ENCODE data around the gene NR2C2.

NR2C2 gene

DNA sequence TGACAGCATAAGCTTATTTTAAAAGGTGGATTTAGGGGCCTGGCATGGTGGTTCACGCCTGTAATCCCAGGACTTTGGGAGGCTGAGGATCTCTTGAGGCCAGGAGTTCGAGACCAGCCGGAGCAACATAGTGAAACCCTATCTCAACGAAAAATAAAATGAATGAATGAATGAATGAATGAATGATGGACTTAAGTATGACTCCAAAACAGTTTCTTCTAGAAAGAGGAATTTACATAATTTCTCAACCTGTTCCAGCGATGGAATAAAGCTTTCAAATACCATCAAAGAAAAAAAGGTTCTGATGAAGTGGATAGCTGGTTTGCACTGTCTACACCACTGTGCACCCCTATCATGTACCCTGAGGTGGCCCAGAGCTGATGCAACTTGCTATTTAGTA is 20.1 kb upstream of the NR2C2 start:
- no peak overlapping the region for H3K27ac Mint-ChIP-seq
- no peaks in the 10 kb centered on the region for H3K27me3 Mint-ChIP-seq
- no peak overlapping the region for H3K4me3 Mint-ChIP-seq
- H3K4me1 Mint-ChIP-seq (ENCODE audit: low read depth in 2 of 2) = no peaks in the 10 kb centered on the region
- no peaks in the 10 kb centered on the region for H3K36me3 Mint-ChIP-seq (ENCODE audit: insufficient read depth)
- H3K9me3 Mint-ChIP-seq = no peaks in the 10 kb centered on the region
- ATAC-seq (replicated peaks) (no peak), DNase-seq (no peak)

DNA sequence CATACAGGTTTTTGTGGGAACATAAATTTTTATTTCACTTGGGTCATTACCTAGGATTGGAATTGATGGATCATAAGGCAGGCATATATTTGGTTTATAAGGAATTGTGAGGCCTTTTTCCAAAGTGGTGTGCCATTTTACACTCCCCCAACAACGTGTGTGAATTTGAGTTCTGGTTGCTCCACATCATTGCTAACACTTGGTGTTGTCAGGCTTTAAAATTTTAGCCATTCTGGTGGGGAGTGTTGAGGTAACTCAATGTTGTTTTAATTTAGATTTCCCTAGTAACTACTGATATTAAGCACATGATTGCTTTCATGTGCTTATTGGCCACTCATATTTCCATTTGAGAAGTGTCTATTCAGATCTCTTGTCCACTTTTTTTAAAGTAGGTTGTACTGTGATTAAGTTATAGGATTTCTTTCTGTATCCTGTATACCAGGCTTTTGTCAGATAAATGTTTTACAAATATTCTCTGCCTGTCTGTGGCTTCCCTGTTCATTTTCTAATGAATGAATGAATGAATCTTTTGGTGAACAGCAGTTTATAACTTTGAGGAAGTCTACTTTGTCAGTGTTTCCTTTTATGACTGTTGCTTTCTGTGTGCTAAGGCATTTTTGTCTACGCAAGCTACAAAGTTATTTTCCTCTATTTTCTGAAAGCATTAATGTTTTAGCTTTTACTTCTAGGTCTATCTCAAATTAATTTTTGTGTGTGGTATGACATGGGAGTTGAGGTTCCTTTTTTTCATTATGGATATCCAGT is 17.9 kb upstream of the NR2C2 start:
- DNase-seq (no peak), ATAC-seq (replicated peaks) (no peak)
- Mint-ChIP-seq H3K4me3 (no peak overlapping the region), H3K4me1 (ENCODE audit: low read depth in 2 of 2) (no peaks in the 10 kb centered on the region), H3K9me3 (no peaks in the 10 kb centered on the region), H3K27ac (no peak overlapping the region), H3K27me3 (no peaks in the 10 kb centered on the region), H3K36me3 (ENCODE audit: insufficient read depth) (no peaks in the 10 kb centered on the region)

DNA sequence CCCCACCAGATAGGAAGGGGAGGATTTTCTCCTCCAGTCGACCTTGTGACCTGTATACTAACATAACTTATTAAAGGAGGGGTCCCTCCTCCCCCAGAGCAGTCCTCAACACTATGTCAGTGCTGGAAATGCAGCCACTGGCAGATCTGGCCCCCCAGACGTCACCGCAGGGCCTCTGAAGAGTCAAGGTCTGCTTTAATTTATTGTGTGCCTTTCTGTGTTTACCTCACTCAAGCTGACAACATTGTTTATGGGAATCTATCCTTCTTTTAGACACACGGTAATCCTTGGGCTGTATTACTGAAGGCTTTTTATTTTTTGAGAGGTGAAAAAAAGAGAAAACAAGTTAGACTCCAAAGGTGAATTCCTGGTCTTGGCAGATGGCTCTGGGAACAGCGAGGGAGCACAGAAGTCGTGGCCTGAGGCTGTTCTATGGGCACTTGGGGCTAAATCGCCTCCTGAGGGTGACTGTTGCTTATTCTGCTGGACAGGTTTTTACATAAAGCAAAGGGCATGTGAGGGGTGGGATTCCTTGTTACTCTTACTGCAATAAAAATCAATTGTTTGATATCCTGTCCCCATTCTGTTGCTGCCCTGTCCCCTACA is 13.5 kb upstream of the NR2C2 start:
- Mint-ChIP-seq H3K9me3 (no peaks in the 10 kb centered on the region), H3K4me3 (no peak overlapping the region), H3K4me1 (ENCODE audit: low read depth in 2 of 2) (no peaks in the 10 kb centered on the region), H3K36me3 (ENCODE audit: insufficient read depth) (no peaks in the 10 kb centered on the region), H3K27me3 (no peaks in the 10 kb centered on the region), H3K27ac (no peak overlapping the region)
- ATAC-seq (replicated peaks) = no peak
- no peak for DNase-seq

DNA sequence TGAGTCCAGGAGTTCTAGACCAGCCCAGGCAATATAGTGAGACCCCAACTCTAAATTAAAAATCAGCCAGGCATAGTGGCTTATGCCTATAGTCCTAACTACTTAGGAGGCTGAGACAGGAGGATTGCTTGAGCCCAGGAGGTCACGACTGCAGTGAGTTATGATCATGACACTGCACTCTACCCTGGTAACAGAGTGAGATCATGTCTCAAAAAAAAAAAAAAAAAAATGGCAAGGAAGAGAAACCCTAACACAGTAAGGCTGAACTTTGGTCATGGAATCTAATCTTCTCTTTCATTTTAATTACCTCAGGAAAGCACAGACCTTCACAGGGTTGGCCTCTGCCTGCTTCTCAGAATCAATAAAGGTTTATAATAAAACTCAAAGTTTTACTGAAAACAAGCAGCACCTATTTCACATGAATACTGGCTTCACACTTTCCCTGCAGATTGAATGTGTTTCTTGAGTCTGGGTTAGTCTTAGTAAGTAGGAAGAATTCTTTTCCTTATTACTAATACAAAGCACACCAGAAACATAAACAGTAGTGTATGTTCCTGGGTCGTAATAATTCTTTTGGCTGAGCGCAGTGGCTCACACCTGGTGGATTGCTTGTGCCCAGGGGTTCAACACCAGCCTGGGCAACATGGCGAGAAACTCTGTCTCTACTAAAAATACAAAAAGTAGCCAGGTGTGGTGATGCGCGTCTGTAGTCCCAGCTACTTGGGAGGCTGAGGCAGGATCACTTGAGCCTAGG is 11.6 kb upstream of the NR2C2 start:
- Mint-ChIP-seq H3K36me3 (ENCODE audit: insufficient read depth) (no peaks in the 10 kb centered on the region), H3K4me3 (no peak overlapping the region), H3K4me1 (ENCODE audit: low read depth in 2 of 2) (peaks cover 0 to 4% of the 10 kb centered on the region in 2 donors), H3K27ac (no peak overlapping the region), H3K27me3 (no peaks in the 10 kb centered on the region), H3K9me3 (no peaks in the 10 kb centered on the region)
- no peak for DNase-seq
- ATAC-seq (replicated peaks) = no peak

DNA sequence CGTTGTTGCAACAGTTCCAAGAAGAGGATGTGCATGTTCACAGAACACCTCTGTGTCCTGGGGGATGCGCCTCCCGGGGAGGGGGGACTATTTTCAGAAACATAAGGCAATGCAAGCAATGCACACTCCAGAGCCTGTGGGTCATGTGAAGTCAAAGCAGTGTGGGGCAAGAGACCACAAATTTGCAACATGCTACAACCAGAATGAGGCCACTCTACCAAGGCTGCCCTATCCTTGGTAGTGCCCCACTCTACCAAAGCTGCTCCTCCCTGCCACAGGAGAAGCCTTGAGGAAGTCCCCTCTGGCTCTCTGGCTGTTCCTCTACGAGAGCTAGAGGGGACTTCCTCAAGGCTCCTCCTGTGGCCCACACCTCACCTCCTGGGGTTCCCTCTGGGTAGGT is 8.4 kb upstream of the NR2C2 start:
- no peaks in the 10 kb centered on the region for H3K9me3 Mint-ChIP-seq
- no peaks in the 10 kb centered on the region for H3K27me3 Mint-ChIP-seq
- H3K36me3 Mint-ChIP-seq (ENCODE audit: insufficient read depth) = peaks cover 5% of the 10 kb centered on the region
- no peak overlapping the region for H3K4me3 Mint-ChIP-seq
- ATAC-seq (replicated peaks) = no peak
- DNase-seq = no peak
- H3K4me1 Mint-ChIP-seq (ENCODE audit: low read depth in 2 of 2) = peaks cover 0 to 4% of the 10 kb centered on the region in 2 donors
- no peak overlapping the region for H3K27ac Mint-ChIP-seq

DNA sequence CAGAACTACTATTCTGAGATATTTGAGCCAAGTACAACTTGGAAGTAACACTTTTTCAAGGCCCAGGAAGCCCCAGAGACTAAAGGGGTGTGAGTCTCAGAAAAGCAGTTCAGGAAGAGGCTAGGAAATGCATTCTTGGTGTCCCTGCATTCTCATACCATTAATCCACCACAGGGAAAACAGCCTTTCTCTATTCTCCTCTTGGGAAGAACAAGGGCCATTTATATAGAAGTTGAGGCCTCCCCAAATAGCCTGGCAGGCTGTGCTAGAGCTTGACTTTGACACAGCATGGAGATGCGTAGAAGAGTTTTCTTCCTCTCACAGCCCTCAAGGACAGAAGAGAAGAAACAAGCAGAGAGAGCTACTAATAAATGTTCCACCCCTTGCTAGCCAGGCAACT is 5.5 kb upstream of the NR2C2 start:
- Mint-ChIP-seq H3K9me3 (no peaks in the 10 kb centered on the region), H3K36me3 (ENCODE audit: insufficient read depth) (peaks cover 25% of the 10 kb centered on the region), H3K4me3 (no peak overlapping the region), H3K4me1 (ENCODE audit: low read depth in 2 of 2) (peaks cover 6 to 17% of the 10 kb centered on the region in 2 donors), H3K27me3 (no peaks in the 10 kb centered on the region), H3K27ac (peak overlapping the region; percentile 5 to 57)
- DNase-seq (no peak), ATAC-seq (replicated peaks) (no peak)

DNA sequence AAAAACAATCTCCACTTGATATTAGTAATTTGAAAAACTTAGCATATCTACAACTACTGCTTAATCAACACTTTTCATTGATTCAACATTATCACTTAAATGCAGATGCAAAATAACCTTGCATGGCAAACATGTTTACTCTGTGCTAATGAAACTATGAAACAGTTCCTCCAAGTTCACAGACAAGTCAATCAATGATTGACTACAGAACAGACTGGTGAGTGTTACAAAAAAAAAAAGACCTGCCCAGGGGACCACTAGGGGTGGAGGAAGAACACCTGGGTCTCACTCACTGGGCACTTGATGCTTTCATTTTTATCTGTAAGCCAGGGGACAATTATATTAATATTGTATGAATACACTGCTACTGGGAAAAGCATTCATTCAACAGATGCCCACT is 4.3 kb upstream of the NR2C2 start:
- DNase-seq (no peak), ATAC-seq (replicated peaks) (no peak)
- Mint-ChIP-seq H3K9me3 (no peaks in the 10 kb centered on the region), H3K27ac (no peak overlapping the region), H3K27me3 (no peaks in the 10 kb centered on the region), H3K4me1 (ENCODE audit: low read depth in 2 of 2) (peaks cover 9 to 20% of the 10 kb centered on the region in 2 donors), H3K4me3 (no peak overlapping the region), H3K36me3 (ENCODE audit: insufficient read depth) (peaks cover 37% of the 10 kb centered on the region)

DNA sequence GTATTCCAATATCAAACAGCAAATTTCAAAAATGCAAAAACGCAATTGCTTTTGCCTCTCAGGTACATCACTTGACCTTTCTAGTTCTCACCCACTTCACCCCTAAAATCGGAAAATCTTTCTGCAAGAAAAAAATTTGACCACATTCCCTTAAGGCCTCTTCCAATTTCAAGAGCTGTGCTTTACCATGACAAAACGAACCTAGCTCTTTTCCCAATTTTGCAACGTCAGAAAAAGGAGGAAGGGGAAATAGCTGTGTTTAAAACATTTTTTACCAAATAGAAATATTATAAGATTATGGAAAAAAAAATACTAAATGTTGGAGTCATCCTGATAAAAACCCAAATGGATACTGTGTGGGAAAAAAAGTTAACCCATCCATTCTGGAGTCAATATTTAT is 1.1 kb upstream of the NR2C2 start:
- Mint-ChIP-seq H3K27ac (peak overlapping the region; percentile 99 to 100), H3K9me3 (no peaks in the 10 kb centered on the region), H3K36me3 (ENCODE audit: insufficient read depth) (peaks cover 43% of the 10 kb centered on the region), H3K4me1 (ENCODE audit: low read depth in 2 of 2) (peaks cover 22 to 39% of the 10 kb centered on the region in 2 donors), H3K27me3 (no peaks in the 10 kb centered on the region), H3K4me3 (peak overlapping the region; percentile 95 to 98)
- ATAC-seq (replicated peaks) (no peak), DNase-seq (no peak)

DNA sequence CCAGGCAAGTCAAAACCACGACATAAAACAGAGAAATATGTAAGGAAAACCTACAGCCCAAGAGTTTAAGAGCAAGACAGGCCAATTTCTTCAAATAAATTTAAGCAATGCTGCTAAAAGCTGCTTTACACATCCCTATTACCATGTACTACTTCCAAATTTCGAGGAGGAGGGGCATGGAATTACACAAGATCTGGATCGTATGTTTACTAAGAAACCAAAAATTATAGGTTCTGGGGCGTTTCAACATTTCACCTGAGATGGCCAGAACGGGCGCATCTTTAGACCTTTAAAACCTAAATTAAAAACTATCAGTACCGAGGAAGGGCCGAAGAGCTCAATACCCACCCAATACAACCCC is 664 bp upstream of the NR2C2 start:
- Mint-ChIP-seq H3K27ac (peak overlapping the region; percentile 99 to 100), H3K27me3 (no peaks in the 10 kb centered on the region), H3K9me3 (no peaks in the 10 kb centered on the region), H3K36me3 (ENCODE audit: insufficient read depth) (peaks cover 43% of the 10 kb centered on the region), H3K4me1 (ENCODE audit: low read depth in 2 of 2) (peaks cover 22 to 42% of the 10 kb centered on the region in 2 donors), H3K4me3 (peak overlapping the region; percentile 95 to 98)
- ATAC-seq (replicated peaks) (no peak), DNase-seq (no peak)

DNA sequence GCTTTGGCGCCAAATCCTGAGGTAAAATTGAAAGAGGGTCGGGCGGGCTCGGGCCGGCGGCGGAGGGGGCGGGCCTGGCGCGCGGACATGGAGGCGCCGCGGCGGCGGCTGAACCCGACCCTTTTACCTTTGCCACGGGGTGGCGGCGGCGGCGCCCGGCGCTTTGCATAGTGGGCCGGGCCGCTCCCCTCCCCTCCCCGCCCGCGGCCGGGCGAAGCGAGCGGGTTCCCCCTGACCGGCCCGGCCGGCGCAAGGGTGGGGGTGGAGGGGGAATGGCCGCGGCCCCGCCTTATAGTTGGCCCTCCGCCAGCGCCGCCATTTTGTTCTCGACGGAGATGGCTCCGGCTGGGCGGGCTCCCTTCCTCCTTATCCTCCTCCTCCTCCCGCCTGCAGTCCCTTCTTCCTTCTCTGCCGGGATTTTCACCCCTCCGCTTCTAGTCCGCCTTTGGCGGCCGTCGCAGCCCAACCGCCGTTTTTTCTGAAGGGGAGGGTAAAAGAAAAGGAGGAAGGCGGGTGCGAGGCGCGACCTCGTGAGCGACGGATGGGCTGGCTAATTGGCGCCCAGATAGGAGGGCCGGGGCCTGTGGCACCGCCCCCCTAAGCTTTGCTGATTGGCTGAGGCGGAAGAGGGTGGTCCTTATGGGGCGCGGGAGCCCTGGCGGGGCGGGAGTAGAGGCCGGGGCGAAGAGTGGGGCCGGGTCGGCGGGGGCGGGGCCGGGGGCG is 664 bp downstream of the NR2C2 start:
- H3K27ac Mint-ChIP-seq = peak overlapping the region; percentile 99 to 100
- DNase-seq = peak; percentile 95 to 97 (median 96)
- peaks cover 26 to 54% of the 10 kb centered on the region in 2 donors for H3K4me1 Mint-ChIP-seq (ENCODE audit: low read depth in 2 of 2)
- ATAC-seq (replicated peaks) = peak; percentile 83
- no peaks in the 10 kb centered on the region for H3K9me3 Mint-ChIP-seq
- H3K36me3 Mint-ChIP-seq (ENCODE audit: insufficient read depth) = peaks cover 40% of the 10 kb centered on the region
- no peaks in the 10 kb centered on the region for H3K27me3 Mint-ChIP-seq
- H3K4me3 Mint-ChIP-seq = peak overlapping the region; percentile 95 to 98

DNA sequence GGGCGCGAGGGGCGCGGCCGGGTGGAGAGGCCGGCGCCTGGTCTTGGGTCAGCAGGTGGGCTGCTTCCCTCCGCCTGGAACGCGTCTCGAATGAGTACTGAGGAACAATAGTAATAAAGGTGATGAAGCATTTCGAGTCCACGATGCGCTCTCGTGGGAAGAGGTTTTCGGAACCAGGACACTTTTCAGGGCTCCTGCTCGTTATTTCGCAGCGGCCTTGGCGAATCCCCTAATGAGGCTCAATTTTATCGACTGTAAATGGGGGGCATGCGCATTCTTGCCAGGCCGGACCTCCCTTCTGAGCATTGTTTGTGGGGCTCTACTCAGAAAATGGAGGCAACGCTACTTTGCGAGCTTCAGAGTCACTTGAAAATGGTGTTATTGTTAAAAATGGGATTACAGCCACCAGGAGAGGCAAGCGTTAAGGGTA is 1.2 kb downstream of the NR2C2 start:
- DNase-seq (no peak), ATAC-seq (replicated peaks) (no peak)
- Mint-ChIP-seq H3K27ac (peak overlapping the region; percentile 99 to 100), H3K27me3 (no peaks in the 10 kb centered on the region), H3K4me3 (peak overlapping the region; percentile 95 to 98), H3K4me1 (ENCODE audit: low read depth in 2 of 2) (peaks cover 28 to 59% of the 10 kb centered on the region in 2 donors), H3K9me3 (no peaks in the 10 kb centered on the region), H3K36me3 (ENCODE audit: insufficient read depth) (peaks cover 38% of the 10 kb centered on the region)

DNA sequence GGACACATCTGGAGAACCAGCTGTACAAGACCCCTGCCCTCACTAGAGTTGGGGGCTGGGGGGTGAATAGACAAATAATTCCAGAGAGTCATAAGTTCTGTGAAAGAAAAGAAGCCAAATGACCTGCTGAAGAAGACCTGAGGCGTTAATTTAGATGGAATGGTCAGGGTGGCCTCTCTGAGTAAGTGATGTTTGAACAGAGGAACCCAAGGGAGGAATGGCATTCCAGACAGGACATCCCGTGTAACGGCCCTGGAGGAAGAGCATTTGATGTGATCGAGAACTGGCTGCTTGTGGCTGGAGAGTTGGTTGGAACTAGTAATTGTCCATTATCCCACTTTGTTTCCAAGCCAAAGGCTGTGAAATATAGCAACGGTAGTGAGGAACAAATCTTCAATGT is 1.7 kb downstream of the NR2C2 start:
- no peak for DNase-seq
- ATAC-seq (replicated peaks) = no peak
- H3K36me3 Mint-ChIP-seq (ENCODE audit: insufficient read depth) = peaks cover 38% of the 10 kb centered on the region
- H3K9me3 Mint-ChIP-seq = no peaks in the 10 kb centered on the region
- H3K27me3 Mint-ChIP-seq = no peaks in the 10 kb centered on the region
- H3K4me3 Mint-ChIP-seq = peak overlapping the region; percentile 95 to 98
- peaks cover 28 to 59% of the 10 kb centered on the region in 2 donors for H3K4me1 Mint-ChIP-seq (ENCODE audit: low read depth in 2 of 2)
- H3K27ac Mint-ChIP-seq = peak overlapping the region; percentile 99 to 100

DNA sequence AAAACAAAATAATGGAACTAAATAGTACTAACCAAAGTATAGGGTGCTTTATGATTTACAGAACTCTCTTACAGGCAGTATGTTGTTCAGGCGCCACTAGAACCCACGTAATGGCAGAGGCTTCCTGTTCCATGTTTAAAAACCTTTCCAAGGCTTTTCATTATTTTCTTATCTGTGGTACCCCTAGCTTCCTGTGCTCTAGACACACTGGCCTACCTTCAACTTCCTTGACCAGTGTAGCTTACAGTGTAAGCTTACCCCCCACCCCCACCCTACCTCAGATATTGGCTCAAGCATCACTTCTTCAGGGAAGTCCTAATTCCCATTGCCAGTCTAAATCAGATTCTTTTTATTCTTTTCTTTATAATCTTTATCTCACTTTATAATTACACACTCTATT is 2.9 kb downstream of the NR2C2 start:
- Mint-ChIP-seq H3K4me1 (ENCODE audit: low read depth in 2 of 2) (peaks cover 28 to 68% of the 10 kb centered on the region in 2 donors), H3K4me3 (no peak overlapping the region), H3K27ac (peak overlapping the region in 1 of 2 donors; percentile 19)

More for the DNA sequence above, 2.9 kb downstream of the NR2C2 start:
- Mint-ChIP-seq H3K9me3 (no peaks in the 10 kb centered on the region), H3K36me3 (ENCODE audit: insufficient read depth) (peaks cover 28% of the 10 kb centered on the region), H3K27me3 (no peaks in the 10 kb centered on the region)
- DNase-seq = no peak
- ATAC-seq (replicated peaks) = no peak
